PC-9 (cell line): ENCODE data around the gene LRRC4C.

Experiments used
- CTCF ChIP-seq: fragments of 200-600 bp; sonication (generic); conservative IDR thresholded peaks from 2 replicates; pipeline ENCODE4 v1.6.1; 2017; ENCODE audit warnings: mixed run types, antibody characterized with exemption, mild to moderate bottlenecking, moderate library complexity
- EZH2 ChIP-seq: fragments of 200-600 bp; sonication (generic); IDR thresholded peaks from 2 replicates; pipeline ENCODE4 v1.8.0; 2017; ENCODE audit warnings: antibody characterized with exemption, low read depth

GRCh38 chr11:40340911-40341310, 1118.5 kb downstream of the LRRC4C start:
- TF ChIP-seq CTCF (no peak), EZH2 (no peak)
